ENCODE measurements around the gene TBCD.

TBCD gene

GRCh38 chr17:82878527-82878926 lies 126.7 kb downstream of the TBCD start:
- TF ChIP-seq, protein P1, sequence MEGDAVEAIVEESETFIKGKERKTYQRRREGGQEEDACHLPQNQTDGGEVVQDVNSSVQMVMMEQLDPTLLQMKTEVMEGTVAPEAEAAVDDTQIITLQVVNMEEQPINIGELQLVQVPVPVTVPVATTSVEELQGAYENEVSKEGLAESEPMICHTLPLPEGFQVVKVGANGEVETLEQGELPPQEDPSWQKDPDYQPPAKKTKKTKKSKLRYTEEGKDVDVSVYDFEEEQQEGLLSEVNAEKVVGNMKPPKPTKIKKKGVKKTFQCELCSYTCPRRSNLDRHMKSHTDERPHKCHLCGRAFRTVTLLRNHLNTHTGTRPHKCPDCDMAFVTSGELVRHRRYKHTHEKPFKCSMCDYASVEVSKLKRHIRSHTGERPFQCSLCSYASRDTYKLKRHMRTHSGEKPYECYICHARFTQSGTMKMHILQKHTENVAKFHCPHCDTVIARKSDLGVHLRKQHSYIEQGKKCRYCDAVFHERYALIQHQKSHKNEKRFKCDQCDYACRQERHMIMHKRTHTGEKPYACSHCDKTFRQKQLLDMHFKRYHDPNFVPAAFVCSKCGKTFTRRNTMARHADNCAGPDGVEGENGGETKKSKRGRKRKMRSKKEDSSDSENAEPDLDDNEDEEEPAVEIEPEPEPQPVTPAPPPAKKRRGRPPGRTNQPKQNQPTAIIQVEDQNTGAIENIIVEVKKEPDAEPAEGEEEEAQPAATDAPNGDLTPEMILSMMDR (conservative IDR thresholded peaks at IDR 0.05): no peak
- peak overlapping the region; percentile 99 for H3K27ac ChIP-seq

DNA sequence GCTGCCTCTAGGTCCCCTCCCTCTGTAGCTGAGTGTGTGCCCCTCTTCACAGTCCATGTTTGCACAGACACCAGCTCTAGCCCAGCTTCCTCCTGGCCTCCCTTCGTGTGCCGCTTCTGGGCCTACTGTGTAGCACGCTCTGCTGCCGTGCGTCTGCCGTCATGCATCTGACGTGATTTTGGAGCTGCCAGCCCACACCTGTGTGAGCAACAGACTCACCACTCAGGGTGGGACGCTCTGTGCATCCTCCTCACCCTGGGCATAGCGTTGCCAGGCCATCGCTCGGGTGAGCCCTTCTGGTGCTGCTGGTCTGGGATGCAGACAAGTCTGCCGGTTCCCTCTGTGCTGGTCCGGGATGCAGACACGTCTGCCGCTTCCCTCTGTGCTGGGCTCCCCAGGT lies 127.4 kb downstream of the TBCD start:
- TF ChIP-seq, protein P1 (conservative IDR thresholded peaks at IDR 0.05): no peak
- H3K27ac ChIP-seq: peak overlapping the region; percentile 99; the same call in 1 of the 2 replicates

DNA sequence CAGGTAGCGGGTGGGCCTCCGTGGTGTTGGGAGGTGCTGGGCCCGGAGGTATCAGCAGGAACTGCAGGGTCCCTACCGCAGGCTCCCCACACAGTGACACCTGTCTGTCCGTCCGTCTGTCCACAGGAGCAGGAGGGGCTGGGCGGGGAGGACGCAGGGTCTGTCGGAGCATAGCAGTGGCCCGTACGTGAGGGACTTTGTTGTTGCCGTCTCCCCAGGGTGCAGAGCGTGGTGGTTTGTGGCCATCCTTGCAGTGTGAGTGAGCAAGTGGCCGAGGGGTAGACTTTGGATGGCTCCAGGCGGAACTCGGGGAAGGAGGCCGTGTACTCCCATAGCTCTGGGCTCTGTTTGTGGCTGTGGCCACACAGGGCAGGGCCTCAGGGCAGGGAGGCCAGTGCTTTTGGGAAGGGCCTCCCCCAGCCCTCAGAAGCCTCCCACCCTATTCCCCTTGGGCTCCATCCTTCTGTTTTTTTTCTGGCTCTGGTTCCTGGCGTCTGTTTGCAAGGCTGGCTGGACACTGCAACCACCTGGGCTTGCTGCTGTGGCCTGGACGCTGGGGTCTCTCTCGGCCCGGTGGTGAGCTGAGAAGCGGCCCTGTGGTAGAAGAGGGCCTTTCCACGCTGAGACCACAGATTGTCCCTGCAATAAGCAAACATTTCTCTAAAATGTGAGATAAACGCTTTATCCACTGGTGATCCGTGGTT lies 128.9 kb downstream of the TBCD start:
- peak overlapping the region; percentile 99; the same call in 1 of the 2 replicates for H3K27ac ChIP-seq

GRCh38 chr17:82881324-82881823 lies 129.5 kb downstream of the TBCD start:
- H3K27ac ChIP-seq: peak overlapping the region; percentile 99
- TF ChIP-seq, protein P1 (conservative IDR thresholded peaks at IDR 0.05): no peak

More for the DNA sequence above, 128.9 kb downstream of the TBCD start:
- TF ChIP-seq, protein P1 (conservative IDR thresholded peaks at IDR 0.05): no peak

GRCh38 chr17:82881900-82882714 lies 130.2 kb downstream of the TBCD start:
- TF ChIP-seq, protein P1 (conservative IDR thresholded peaks at IDR 0.05): no peak
- H3K27ac ChIP-seq: peak overlapping the region; percentile 99

DNA sequence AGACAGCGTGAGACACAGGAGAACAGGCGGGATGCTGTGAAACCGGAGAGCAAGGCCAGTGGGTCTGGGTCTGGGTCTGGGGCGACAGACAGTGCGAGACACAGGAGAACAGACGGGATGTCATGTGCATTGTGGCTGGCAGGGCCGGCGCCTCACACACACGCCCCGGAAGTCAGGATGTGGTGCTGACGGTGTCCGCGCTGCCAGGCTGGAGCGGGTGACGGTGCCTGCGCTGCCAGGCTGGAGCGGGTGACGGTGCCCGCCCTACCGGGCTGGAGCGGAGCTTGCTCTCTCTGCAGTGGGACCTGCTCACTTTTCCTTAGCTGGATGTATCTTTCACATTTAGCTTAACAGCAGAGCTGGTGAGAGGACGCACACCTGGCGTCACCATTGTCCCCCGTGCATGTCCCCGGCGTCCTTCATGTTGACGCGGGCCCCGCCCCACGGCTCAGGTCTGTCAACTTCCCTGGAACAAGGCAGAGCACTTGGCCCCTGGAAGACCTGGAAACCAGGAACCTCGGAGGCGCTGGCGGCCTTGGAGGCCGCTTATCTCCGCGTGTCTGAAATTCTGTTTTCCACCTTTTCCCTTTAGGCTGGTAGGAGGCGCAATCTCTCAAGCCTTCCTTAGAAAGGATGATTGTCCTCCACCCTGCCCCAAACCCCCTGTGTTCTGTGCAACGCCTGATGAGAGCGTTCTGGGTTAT lies 131.0 kb downstream of the TBCD start:
- H3K27ac ChIP-seq: peak overlapping the region; percentile 99
- TF ChIP-seq, protein P1 (conservative IDR thresholded peaks at IDR 0.05): no peak; the same call in 1 of the 2 replicates

All from VCaP (cell line).